K562 (cell line): ENCODE measurements around the gene SSR2. TPM values are rescaled to one million over a fixed set of nuclear protein-coding genes. Genes with fewer than 3 reads are reported as not detected.

Experiments used
- CTBP1 ChIP-seq: fragments of 450-650 bp; IDR thresholded peaks from 2 replicates; pipeline ENCODE4 v1.6.1; 2016; ENCODE audit warnings: borderline replicate concordance
- ELK1 ChIP-seq: sonication (generic); formaldehyde crosslinking; IDR thresholded peaks from 2 replicates; pipeline ENCODE4 v1.8.1; 2022; ENCODE audit warnings: missing genetic modification reagents
- ETS2 ChIP-seq: IDR thresholded peaks from 2 replicates; pipeline ENCODE4 v1.6.1; 2016; ENCODE audit warnings: borderline replicate concordance, missing genetic modification characterization, mild to moderate bottlenecking, moderate library complexity, missing compliant biosample characterization; ENCODE audit not compliant: poor library complexity, severe bottlenecking
- FOS ChIP-seq: IDR thresholded peaks from 3 replicates; pipeline ENCODE4 v1.6.1; 2011; ENCODE audit not compliant: insufficient read length; ENCODE audit errors: extremely low read depth
- FOXO4 ChIP-seq: fragments of 450-650 bp; formaldehyde crosslinking; IDR thresholded peaks from 2 replicates; pipeline ENCODE4 v1.4.0; 2020; ENCODE audit warnings: mild to moderate bottlenecking, moderate library complexity
- GATAD2A ChIP-seq: fragments of 450-650 bp; IDR thresholded peaks from 2 replicates; pipeline ENCODE4 v1.6.1; 2017
- GTF2F1 ChIP-seq: IDR thresholded peaks from 2 replicates; pipeline ENCODE4 v1.6.1; 2011; ENCODE audit warnings: low read depth, low read length, improper control_type of control experiment
- JUN ChIP-seq, 2 experiments: sonication (generic) in 1 of 2; formaldehyde crosslinking in 1 of 2; IDR thresholded peaks; 2 replicates each; pipeline versions ENCODE4 v1.6.1 to v1.8.0; 2012 to 2022; ENCODE audit warnings: borderline replicate concordance in 2 of 2, mild to moderate bottlenecking in 2 of 2, improper control_type of control experiment in 1 of 2, low read depth in 1 of 2, low read length in 1 of 2, missing genetic modification reagents in 1 of 2
- MCM5 ChIP-seq: fragments of 450-650 bp; IDR thresholded peaks from 2 replicates; pipeline ENCODE4 v1.6.1; 2016; ENCODE audit warnings: low read depth
- MED1 ChIP-seq: sonication (generic); formaldehyde crosslinking; IDR thresholded peaks from 2 replicates; pipeline ENCODE4 v1.8.1; 2023; ENCODE audit warnings: missing genetic modification reagents, borderline replicate concordance
- MXI1 ChIP-seq: IDR thresholded peaks from 2 replicates; pipeline ENCODE4 v1.6.1; 2011; ENCODE audit warnings: low read depth, mild to moderate bottlenecking, improper control_type of control experiment, low read length
- PCBP1 ChIP-seq: fragments of 200-400 bp; formaldehyde crosslinking; IDR thresholded peaks from 2 replicates; pipeline ENCODE4 v1.6.1; 2018; ENCODE audit warnings: mild to moderate bottlenecking, low read depth, low read length; ENCODE audit not compliant: poor library complexity, severe bottlenecking
- RAD51 ChIP-seq: fragments of 450-650 bp; IDR thresholded peaks from 2 replicates; pipeline ENCODE4 v1.7.1; 2016; ENCODE audit warnings: low read depth, mild to moderate bottlenecking, borderline replicate concordance
- RBM14 ChIP-seq: fragments of 200-400 bp; formaldehyde crosslinking; IDR thresholded peaks from 2 replicates; pipeline ENCODE4 v1.6.1; 2018; ENCODE audit warnings: low read depth, mild to moderate bottlenecking, low read length, moderate library complexity, borderline replicate concordance; ENCODE audit not compliant: insufficient read depth
- RNF2 ChIP-seq: sonication (generic); IDR thresholded peaks from 2 replicates; pipeline ENCODE4 v1.6.1; 2016
- SIN3A ChIP-seq, 2 experiments: fragments of 150-350 bp in 1 of 2; IDR thresholded peaks; 2 replicates each; pipeline ENCODE4 v1.6.1; 2011 to 2016; ENCODE audit warnings: borderline replicate concordance in 2 of 2, low read depth in 2 of 2, low read length in 2 of 2, mild to moderate bottlenecking in 2 of 2, moderate library complexity in 2 of 2; ENCODE audit not compliant: control insufficient read depth in 1 of 2
- TEAD4 ChIP-seq, 2 experiments: sonication (generic) in 1 of 2; formaldehyde crosslinking in 1 of 2; IDR thresholded peaks; 2 replicates each; pipeline versions ENCODE4 v1.6.1 to v1.8.0; 2012 to 2022; ENCODE audit warnings: borderline replicate concordance in 1 of 2, inconsistent platforms in 1 of 2, low read length in 1 of 2, mild to moderate bottlenecking in 1 of 2, missing genetic modification reagents in 1 of 2
- TRIM24 ChIP-seq, 2 experiments: fragments of 450-650 bp; IDR thresholded peaks; 2 replicates each; pipeline ENCODE4 v1.6.1; 2016
- TRIM25 ChIP-seq: fragments of 450-650 bp; IDR thresholded peaks from 2 replicates; pipeline ENCODE4 v1.7.0; 2016; ENCODE audit warnings: borderline replicate concordance
- ZFP36 ChIP-seq: fragments of 150-350 bp; IDR thresholded peaks from 2 replicates; pipeline ENCODE4 v1.6.1; 2018; ENCODE audit warnings: low read length, low read depth; ENCODE audit not compliant: partially characterized antibody
- ZNF175 ChIP-seq: fragments of 200-800 bp; sonication (Bioruptor generic); IDR thresholded peaks from 2 replicates; pipeline ENCODE4 v1.6.1; 2016; ENCODE audit warnings: low read depth, mild to moderate bottlenecking, missing genetic modification characterization, missing compliant biosample characterization
- ZNF354B ChIP-seq: fragments of 250-450 bp; sonication (Bioruptor Pico); IDR thresholded peaks from 2 replicates; pipeline ENCODE4 v1.4.0; 2020
- ZNF436 ChIP-seq: fragments of 250-450, 450-650 bp; sonication (Bioruptor Pico); formaldehyde crosslinking; IDR thresholded peaks from 2 replicates; pipeline ENCODE4 v1.7.0; 2020; ENCODE audit warnings: mild to moderate bottlenecking
- polyA plus RNA-seq, 8 experiments: library from polyadenylated mRNA; depleted of rRNA in 4 of 8; stranded (reverse) in 5 of 8; unstranded in 3 of 8; fragments of >200 nt; fragmentation: Nextera tagmentation in 2 of 8; fragmentation: Illumina TruSeq in 1 of 8; extraction: Ambion mirVana in 2 of 8; extraction: Trizol in 1 of 8; gene quantifications; 2 replicates each; pipeline versions ENCODE4 v1.2.1 to v1.2.3, GENCODE V29; 2011 to 2014; ENCODE audit warnings: inconsistent platforms in 1 of 8, missing spikeins in 1 of 8
- total RNA-seq, 7 experiments: library from RNA; depleted of rRNA in 6 of 7; stranded (reverse); fragments of >200 nt in 6 of 7; fragmentation: Illumina TruSeq in 2 of 7; extraction: Trizol in 2 of 7; gene quantifications; 2 replicates each; pipeline versions ENCODE4 v1.2.1 to v1.2.3, GENCODE V29; 2011 to 2021; ENCODE audit warnings: low replicate concordance in 1 of 7

Gene SSR2
- total and polyA plus RNA-seq, 9 of the 15 experiments (the other 6 are each of a cell fraction or from before 2014, with no cell fraction given), result 161 to 411 (median 240) TPM

GRCh38 chr1:156020293-156021092, at the start of gene SSR2 (continued):
- no peak for TF ChIP-seq ELK1 (CRISPR knock-in tag)
- no peak for TF ChIP-seq PCBP1
- no peak for TF ChIP-seq ZNF175 (CRISPR knock-in tag)
- no peak for TF ChIP-seq RAD51
- no peak for TF ChIP-seq GTF2F1
- no peak for TF ChIP-seq ZNF436
- no peak for TF ChIP-seq FOXO4
- no peak for TF ChIP-seq RBM14
- TF ChIP-seq MXI1, result no peak
- no peak for TF ChIP-seq TRIM25
- TF ChIP-seq TRIM24 (IDR thresholded peaks at IDR 0.05), result no peak
- no peak for TF ChIP-seq ZFP36
- TF ChIP-seq TEAD4 (IDR thresholded peaks at IDR 0.05; ENCODE audit: low read length), result no peak
- no peak for TF ChIP-seq TEAD4 (CRISPR knock-in tag; IDR thresholded peaks at IDR 0.05; ENCODE audit: borderline replicate concordance)
- no peak for TF ChIP-seq GATAD2A
- TF ChIP-seq MED1, result no peak
- TF ChIP-seq SIN3A (IDR thresholded peaks at IDR 0.05; ENCODE audit: borderline replicate concordance in 2 of 2, control insufficient read depth in 1 of 2, low read depth in 2 of 2, low read length in 2 of 2), result peak; percentile 67 to 75; a peak in 3 of 4 replicates
- no peak for TF ChIP-seq ZNF354B (CRISPR knock-in tag)
- TF ChIP-seq ETS2 (tag), result no peak
- TF ChIP-seq MCM5, result no peak
- TF ChIP-seq JUN (IDR thresholded peaks at IDR 0.05; ENCODE audit: borderline replicate concordance, low read depth, low read length), result no peak
- no peak for TF ChIP-seq JUN (CRISPR knock-in tag; IDR thresholded peaks at IDR 0.05; ENCODE audit: borderline replicate concordance)
- TF ChIP-seq FOS, result no peak
- TF ChIP-seq RNF2, result no peak
- no peak for TF ChIP-seq CTBP1
